Umbilical cord (tissue), 2 donors: Measurements from ENCODE around the gene ITSN1. TPM values are rescaled to one million over a fixed set of nuclear protein-coding genes. Genes with fewer than 3 reads are reported as not detected.
"Not testable (repeated sequence)": the region's sequence is repeated elsewhere in the genome, so short reads cannot be mapped to it uniquely, and the experiment has no call there.

Source experiments
- DNase-seq: peaks from one replicate; pipeline ENCODE4 v3.0.0-alpha.2; 2015; ENCODE audit warnings: low spot score
- total RNA-seq: library from RNA; depleted of rRNA; stranded (reverse); fragments of >200 nt; gene quantifications from one replicate; pipeline ENCODE4 v1.2.3, GENCODE V29; 2014; ENCODE audit warnings: low replicate concordance; ENCODE audit not compliant: insufficient read depth

The ITSN1 gene
- total RNA-seq, 1 donor from 2014 or later: 235 TPM

DNA sequence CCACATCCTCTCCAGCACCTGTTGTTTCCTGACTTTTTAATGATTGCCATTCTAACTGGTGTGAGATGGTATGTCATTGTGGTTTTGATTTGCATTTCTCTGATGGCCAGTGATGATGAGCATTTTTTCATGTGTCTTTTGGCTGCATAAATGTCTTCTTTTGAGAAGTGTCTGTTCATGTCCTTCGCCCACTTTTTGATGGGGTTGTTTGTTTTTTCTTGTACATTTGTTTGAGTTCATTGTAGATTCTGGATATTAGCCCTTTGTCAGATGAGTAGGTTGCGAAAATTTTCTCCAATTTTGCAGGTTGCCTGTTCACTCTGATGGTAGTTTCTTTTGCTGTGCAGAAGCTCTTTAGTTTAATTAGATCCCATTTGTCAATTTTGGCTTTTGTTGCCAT is 283.9 kb downstream of the ITSN1 start:
- DNase-seq: not testable (repeated sequence)

DNA sequence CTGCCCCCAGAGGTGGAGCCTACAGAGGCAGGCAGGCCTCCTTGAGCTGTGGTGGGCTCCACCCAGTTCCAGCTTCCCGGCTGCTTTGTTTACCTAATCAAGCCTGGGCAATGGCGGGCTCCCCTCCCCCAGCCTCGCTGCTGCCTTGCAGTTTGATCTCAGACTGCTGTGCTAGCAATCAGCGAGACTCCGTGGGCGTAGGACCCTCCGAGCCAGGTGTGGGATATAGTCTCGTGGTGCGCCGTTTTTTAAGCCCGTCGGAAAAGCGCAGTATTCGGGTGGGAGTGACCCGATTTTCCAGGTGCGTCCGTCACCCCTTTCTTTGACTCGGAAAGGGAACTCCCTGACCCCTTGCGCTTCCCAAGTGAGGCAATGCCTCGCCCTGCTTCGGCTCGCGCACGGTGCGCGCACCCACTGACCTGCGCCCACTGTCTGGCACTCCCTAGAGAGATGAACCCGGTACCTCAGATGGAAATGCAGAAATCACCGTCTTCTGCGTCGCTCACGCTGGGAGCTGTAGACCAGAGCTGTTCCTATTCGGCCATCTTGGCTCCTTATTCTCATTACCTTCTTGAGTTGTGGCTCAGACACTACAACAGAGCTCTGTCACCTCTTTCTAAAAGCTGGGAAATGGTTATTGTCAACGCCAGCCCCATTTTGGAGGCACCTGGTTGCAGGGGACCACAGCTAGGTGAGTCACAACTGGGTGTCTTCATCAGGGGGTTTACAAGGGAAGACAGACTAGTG is 288.9 kb downstream of the ITSN1 start:
- DNase-seq: not testable (repeated sequence)

- no peak for DNase-seq
These were observed 289.6 kb downstream of the ITSN1 start for GRCh38 chr21:33931799-33932390.

DNA sequence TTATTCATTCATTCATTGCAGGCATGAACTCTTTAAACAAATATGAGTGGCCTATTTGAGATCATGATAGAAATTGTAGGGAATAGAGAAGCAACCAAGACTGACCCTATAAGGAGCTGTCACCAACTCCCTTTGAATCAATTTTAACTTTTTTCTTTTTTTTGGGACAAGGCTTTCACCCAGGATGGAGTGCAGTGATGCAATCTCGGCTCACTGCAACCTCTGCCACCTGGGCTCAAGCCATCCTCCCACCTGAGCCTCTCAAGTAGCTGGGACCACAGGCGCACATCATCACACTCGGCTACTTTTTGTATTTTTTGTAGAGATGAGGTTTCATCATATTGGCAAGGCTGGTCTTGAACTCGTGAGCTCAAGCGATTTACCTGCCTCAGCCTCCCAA is 290.4 kb downstream of the ITSN1 start:
- DNase-seq: no peak

- DNase-seq: no peak
These were observed 294.2 kb downstream of the ITSN1 start for GRCh38 chr21:33936301-33937038.

GRCh38 chr21:33937146-33937545 is 294.8 kb downstream of the ITSN1 start:
- DNase-seq: no peak

GRCh38 chr21:33937931-33938339 is 295.6 kb downstream of the ITSN1 start:
- DNase-seq: no peak

DNA sequence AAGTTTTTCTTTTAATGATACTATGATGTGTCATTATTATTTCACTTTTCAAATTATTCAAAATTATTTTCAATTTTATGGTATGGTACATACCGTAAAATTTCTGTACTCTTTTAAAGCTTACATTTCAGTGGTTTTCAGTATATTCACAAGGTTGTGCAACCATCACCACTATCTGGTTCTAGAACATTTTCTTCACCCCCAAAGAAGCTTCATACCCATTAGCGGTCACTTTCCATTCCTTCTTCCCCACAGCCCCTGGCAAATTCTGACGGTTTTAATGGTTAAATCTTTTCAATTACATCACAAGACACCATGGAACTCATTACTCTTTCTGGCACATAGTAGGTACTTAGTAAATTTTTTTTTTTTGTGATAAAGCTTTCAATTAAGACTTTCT is 296.1 kb downstream of the ITSN1 start:
- DNase-seq: no peak

DNA sequence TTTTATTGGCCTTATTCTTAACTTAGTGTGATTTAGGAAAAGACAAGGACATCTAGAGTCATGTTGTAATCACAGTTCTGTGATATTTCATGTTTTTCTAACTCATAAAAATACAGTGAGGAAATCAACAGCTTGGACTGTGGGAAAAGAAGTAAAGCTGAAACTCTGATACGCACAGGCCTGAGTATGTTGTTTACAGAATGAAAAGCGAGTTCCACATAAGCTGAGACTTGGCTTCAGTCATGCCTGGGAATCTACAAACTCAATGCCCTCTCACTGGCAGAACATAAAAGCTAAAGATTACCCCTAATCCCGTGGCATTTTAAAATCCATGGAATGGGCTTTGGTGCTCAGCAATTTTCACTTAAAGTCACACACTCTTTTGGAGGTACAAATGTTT is 296.9 kb downstream of the ITSN1 start:
- DNase-seq: peak; percentile 97

DNA sequence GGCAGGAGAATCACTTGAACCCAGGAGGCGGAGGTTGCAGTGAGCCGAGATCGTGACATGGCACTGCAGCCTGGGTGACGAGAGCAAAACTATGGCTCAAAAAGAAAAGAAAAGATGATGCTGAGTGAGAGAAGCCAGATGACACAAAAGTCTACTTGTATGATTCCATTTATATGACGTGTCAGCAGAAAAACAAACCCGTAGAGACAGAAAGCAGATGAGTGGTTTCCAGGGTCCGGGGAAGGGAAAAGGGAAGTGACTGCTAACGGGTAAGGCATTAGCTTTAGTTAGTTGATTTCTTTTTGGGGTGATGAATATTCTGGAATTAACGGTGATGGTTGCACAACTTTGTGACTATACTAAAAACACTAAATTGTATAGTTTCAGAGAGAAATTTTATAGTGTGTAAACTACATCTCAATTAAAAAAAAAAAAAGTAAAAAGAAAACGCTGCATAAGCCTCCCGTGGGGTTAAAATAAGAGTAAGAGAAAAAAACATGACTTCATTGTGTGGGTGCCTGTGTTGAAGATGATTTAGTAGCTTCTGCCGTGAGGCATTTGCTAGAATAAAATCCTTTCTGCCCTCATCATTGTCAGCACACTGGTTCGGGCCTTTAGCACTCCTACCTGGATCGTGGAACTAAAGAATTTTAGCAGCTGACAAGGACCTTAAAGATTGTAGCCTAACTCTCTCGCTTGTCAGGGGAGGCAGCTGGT is 298.0 kb downstream of the ITSN1 start:
- DNase-seq: peak; percentile 94

- DNase-seq: peak; percentile 73
These were observed 298.6 kb downstream of the ITSN1 start for GRCh38 chr21:33940881-33941245.

DNA sequence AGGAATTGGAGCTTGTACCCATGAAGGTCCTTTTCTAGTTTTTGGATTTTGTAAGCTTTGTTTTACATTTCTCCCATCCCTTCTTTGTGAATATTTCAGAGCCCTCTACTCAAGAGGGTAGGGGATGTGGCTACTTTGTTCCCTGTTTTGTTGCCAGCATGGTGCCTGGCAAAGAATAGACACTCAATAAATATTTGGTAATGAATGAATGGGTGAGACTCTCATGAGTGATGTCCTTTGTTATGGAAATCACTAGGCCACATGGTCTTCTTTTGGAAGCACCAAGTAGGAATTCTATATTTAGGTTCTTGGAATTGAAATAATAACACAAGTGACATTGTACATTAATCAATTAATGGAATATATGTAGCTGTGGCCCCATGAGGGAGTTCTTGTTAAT is 300.1 kb downstream of the ITSN1 start:
- DNase-seq: no peak

- DNase-seq: no peak
These were observed 301.0 kb downstream of the ITSN1 start for GRCh38 chr21:33943293-33943692.

GRCh38 chr21:33944185-33944763 is 302.0 kb downstream of the ITSN1 start:
- DNase-seq: no peak

DNA sequence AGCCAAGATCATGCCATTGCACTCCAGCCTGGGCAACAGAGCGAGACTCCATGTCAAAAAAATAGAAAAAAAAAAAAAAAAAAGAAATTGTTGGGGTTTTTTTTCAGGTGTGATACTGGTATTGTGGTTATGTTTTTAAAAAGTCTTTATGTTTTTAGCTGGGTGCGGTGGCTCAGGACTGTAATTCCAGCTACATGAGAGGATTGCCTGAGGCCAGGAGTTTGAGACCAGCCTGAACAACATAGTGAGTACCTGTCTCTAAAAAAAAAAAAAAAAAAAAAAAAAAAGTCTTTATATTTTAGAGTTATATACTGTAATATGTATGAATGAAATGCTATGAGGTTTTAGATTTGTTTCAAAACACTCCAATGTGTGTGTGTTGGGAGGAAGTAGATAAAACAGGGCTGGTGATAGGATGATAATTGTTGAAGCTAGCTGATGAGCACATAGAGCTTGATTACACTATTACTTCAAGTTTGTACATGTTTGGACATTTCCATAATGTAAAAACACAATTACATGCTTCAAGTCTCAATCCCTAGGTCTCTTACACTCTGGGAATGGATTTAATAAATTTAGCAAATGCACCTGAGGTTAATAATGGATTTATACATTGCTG is 303.5 kb downstream of the ITSN1 start:
- DNase-seq: no peak

DNA sequence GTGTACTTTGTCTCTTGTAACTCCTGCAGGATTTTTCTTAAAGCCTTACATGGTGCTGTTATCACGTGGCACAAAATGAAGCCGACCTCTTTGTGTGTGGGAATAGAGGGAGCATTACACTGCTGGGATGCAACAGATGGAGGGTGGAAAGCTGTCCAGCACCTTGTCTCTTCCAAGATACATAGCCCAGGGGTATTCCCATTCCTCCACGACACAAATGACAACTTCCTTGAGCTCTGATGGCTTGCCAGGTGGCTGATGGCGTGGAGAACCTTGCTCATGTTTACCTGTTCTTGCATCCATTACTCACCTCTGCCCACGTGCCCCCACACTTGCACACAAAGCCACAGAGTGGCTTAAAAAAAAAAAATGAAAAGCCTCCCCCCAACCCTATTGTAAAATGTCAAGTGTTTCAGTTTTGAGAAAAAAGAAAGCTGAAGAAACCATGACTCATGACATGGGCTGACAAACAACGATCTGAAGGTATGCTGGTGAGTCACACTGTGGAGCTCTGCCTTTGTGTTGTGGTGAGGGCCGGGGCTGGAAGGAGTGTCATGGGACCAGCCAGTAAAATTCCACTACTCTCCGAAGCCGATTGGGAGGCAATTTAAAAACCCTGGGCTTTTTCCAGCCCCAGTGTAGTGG is 305.3 kb downstream of the ITSN1 start:
- peak; percentile 95 for DNase-seq

DNA sequence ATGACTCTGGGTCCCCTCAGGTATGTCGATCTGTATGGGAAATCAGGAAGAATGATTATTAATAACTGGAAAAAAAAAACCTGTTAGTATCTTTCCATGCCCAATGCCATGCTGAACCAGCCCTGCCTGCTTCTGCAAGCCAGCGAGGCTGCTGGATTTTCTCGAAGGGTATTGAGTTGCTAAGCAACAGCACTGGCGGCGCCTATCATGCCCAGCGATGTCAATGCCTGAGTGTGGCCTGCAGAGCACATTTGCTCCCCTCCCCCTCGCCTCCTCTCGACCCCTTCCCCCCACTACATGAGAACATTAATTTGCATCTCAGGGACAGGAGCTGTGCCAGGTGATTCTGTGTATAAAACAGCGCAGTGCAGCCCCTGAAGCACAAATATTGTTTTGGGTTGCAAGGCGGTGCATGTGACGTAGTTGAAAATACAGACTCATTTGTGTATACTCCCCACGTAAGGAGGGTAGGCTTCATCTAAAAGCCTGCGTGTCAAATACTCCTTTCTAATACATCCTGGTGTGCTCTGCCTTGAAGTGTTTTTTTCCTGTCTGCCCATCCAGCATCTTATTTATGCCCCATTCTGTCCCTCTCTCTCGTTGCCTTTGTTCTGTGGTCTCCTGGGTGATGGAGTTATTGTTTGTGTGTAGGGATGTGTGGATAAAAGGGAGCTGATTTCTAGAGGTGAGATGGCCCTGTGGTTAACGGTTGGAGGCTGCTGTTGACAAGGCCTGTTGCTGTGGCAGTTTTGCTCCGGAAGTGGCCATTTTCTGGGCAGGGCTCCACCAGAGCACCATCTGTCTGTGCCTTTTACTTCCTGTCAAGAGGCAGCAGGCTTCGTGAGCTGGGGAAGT is 306.0 kb downstream of the ITSN1 start:
- DNase-seq: no peak

- no peak for DNase-seq
These were observed 306.7 kb downstream of the ITSN1 start for GRCh38 chr21:33948951-33949444.
